SK-N-MC (cell line): ENCODE data around the gene TGM1.

Experiments used
- EZH2 ChIP-seq: fragments of 200-600 bp; sonication (generic); IDR thresholded peaks from one replicate; pipeline ENCODE4 v1.6.1; 2017; ENCODE audit warnings: antibody characterized with exemption
- POLR2AphosphoS5 ChIP-seq: IDR thresholded peaks from 2 replicates; pipeline ENCODE4 v1.6.1; 2012; ENCODE audit warnings: mild to moderate bottlenecking, low read depth, low read length, borderline replicate concordance

DNA sequence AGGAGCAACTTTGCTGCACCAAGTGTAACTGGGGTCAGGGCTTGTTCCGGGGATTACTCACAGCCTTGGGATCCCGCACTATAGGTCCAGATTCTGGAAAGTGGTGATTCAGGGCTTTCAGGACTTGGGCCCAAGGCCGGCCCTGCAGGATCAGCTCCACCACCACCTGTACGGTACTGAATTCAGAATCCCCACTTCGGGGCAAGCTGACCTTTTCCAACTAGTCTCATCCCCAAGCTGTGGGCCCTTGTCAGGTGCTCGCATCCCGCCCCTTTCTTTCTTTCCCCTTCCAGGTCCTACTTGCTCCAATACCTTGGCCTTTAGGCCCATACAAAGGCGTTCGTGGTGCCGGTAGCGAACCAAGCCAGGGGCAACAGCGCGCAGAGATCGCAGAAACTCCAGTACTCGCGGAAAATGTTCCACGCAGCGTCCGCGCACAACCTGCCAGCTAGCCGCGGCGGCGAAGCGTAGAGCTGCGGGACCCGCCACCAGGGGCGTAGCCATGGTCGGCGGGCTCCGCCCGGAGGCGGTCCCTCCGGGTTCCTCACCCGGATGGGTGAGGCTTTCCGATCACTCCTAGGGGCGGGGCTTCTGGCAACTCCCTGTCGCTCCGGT lies 21.0 kb downstream of the TGM1 start:
- TF ChIP-seq POLR2AphosphoS5 (no peak), EZH2 (no peak)
